OCI-LY3 (cell line): Measurements from ENCODE around the gene ZNHIT3.

Source experiments
- CTCF ChIP-seq: fragments of 200-600, 300-600 bp; sonication (generic); IDR thresholded peaks from 2 replicates; pipeline ENCODE4 v1.5.1; 2014; ENCODE audit warnings: antibody characterized with exemption, low read length, low read depth
- EZH2phosphoT487 ChIP-seq: fragments of 200-600 bp; shearing (Covaris generic); IDR thresholded peaks from 2 replicates; pipeline ENCODE4 v1.6.1; 2018; ENCODE audit warnings: antibody characterized with exemption, mixed run types, low read depth

- TF ChIP-seq CTCF (no peak), EZH2phosphoT487 (no peak)
Observed at GRCh38 chr17:36481829-36482228, 4.7 kb upstream of the ZNHIT3 start.
